Mesendoderm (in vitro differentiated cells): ENCODE data around the gene B4GALNT1.
"Not testable (repeated sequence)": the region's sequence is repeated elsewhere in the genome, so short reads cannot be mapped to it uniquely, and the experiment has no call there.

ENCODE experiments used
- DNase-seq: peaks from one replicate; pipeline ENCODE4 v3.0.0; 2013
- H2AK5ac ChIP-seq: 2 replicates; pipeline ENCODE4 v1.6.1; 2013; ENCODE audit warnings: low read length, inconsistent platforms
- H2BK120ac ChIP-seq: 2 replicates; pipeline ENCODE4 v1.6.1; 2013; ENCODE audit warnings: low read depth, mild to moderate bottlenecking, low read length, moderate library complexity, mixed read lengths
- H2BK15ac ChIP-seq: replicated peaks from 2 replicates; pipeline ENCODE4 v1.6.1; 2013; ENCODE audit warnings: low read depth, mild to moderate bottlenecking, moderate library complexity
- H2BK5ac ChIP-seq: 2 replicates; pipeline ENCODE4 v1.6.1; 2013; ENCODE audit warnings: low read length, inconsistent platforms
- H3K18ac ChIP-seq: 2 replicates; pipeline ENCODE4 v1.6.1; 2013; ENCODE audit warnings: mild to moderate bottlenecking, low read length, mixed read lengths
- H3K23ac ChIP-seq: one replicate; pipeline ENCODE4 v1.6.1; 2013; ENCODE audit warnings: low read length
- H3K27ac ChIP-seq: 2 replicates; pipeline ENCODE4 v1.5.1; 2013; ENCODE audit warnings: low read depth, mild to moderate bottlenecking, inconsistent platforms, low read length, moderate library complexity
- H3K27me3 ChIP-seq: 2 replicates; pipeline ENCODE4 v1.6.1; 2013; ENCODE audit warnings: low read length, control low read depth, mild to moderate bottlenecking, inconsistent platforms; ENCODE audit not compliant: insufficient read depth, poor library complexity
- H3K36me3 ChIP-seq: 2 replicates; pipeline ENCODE4 v1.6.1; 2013; ENCODE audit warnings: low read length, inconsistent platforms; ENCODE audit not compliant: control insufficient read depth, insufficient read depth
- H3K4ac ChIP-seq: one replicate; pipeline ENCODE4 v1.6.1; 2013; ENCODE audit warnings: low read depth, mild to moderate bottlenecking, low read length, moderate library complexity
- H3K4me1 ChIP-seq: 2 replicates; pipeline ENCODE4 v1.6.1; 2013; ENCODE audit warnings: low read depth, low read length, inconsistent platforms; ENCODE audit not compliant: control insufficient read depth
- H3K4me2 ChIP-seq: 2 replicates; pipeline ENCODE4 v1.6.1; 2013; ENCODE audit warnings: low read length
- H3K4me3 ChIP-seq: 2 replicates; pipeline ENCODE4 v1.5.1; 2013; ENCODE audit warnings: mild to moderate bottlenecking, low read length
- H3K56ac ChIP-seq: one replicate; pipeline ENCODE4 v1.6.1; 2013; ENCODE audit warnings: low read length
- H3K79me1 ChIP-seq: 2 replicates; pipeline ENCODE4 v1.6.1; 2013; ENCODE audit warnings: low read length, inconsistent platforms
- H3K79me2 ChIP-seq: 2 replicates; pipeline ENCODE4 v1.6.1; 2013; ENCODE audit warnings: mild to moderate bottlenecking, low read length; ENCODE audit not compliant: control insufficient read depth, insufficient read depth
- H3K9ac ChIP-seq: 2 replicates; pipeline ENCODE4 v1.6.1; 2013; ENCODE audit warnings: low read length, inconsistent platforms
- H4K5ac ChIP-seq: one replicate; pipeline ENCODE4 v1.6.1; 2013; ENCODE audit warnings: low read length
- H4K8ac ChIP-seq: one replicate; pipeline ENCODE4 v1.6.1; 2013; ENCODE audit warnings: low read depth, mild to moderate bottlenecking, control low read depth, low read length, moderate library complexity
- WGBS: extraction: QIAGEN DNeasy Blood & Tissue Kit; methylation state at CpG from one replicate; pipeline ENCODE4 v1.1.7; 2013; ENCODE audit warnings: low lambda C conversion rate, missing lambda C conversion rate; ENCODE audit not compliant: insufficient coverage; ENCODE audit errors: extremely low coverage; 5-methylcytosine and 5-hydroxymethylcytosine counted together

Gene B4GALNT1

GRCh38 chr12:57620936-57621496 lies 12.0 kb downstream of the B4GALNT1 start:
- H3K27ac ChIP-seq: no peak overlapping the region
- H2BK120ac ChIP-seq: no peak overlapping the region
- no peaks in the 10 kb centered on the region for H3K79me2 ChIP-seq
- no peak overlapping the region for H2BK15ac ChIP-seq
- no peak overlapping the region for H3K56ac ChIP-seq
- no peak overlapping the region for H3K23ac ChIP-seq
- DNase-seq: no peak
- WGBS: no CpG with 5 or more reads among the region's 42 CpGs
- no peak overlapping the region for H3K18ac ChIP-seq
- no peak overlapping the region for H3K4ac ChIP-seq
- no peak overlapping the region for H2BK5ac ChIP-seq
- no peaks in the 10 kb centered on the region for H3K4me1 ChIP-seq
- H3K36me3 ChIP-seq: no peaks in the 10 kb centered on the region
- no peak overlapping the region for H3K4me3 ChIP-seq
- H4K8ac ChIP-seq: no peak overlapping the region
- no peak overlapping the region for H4K5ac ChIP-seq
- no peak overlapping the region for H3K9ac ChIP-seq
- H3K79me1 ChIP-seq: no peaks in the 10 kb centered on the region
- H3K4me2 ChIP-seq: peak overlapping the region; percentile 1
- H2AK5ac ChIP-seq: no peak overlapping the region
- H3K27me3 ChIP-seq: peaks cover 76% of the 10 kb centered on the region

GRCh38 chr12:57620245-57620935 lies 12.6 kb downstream of the B4GALNT1 start:
- H2BK15ac ChIP-seq: no peak overlapping the region
- no CpG with 5 or more reads among the region's 13 CpGs for WGBS
- no peaks in the 10 kb centered on the region for H3K36me3 ChIP-seq
- H3K9ac ChIP-seq: no peak overlapping the region
- H3K4ac ChIP-seq: no peak overlapping the region
- no peak overlapping the region for H3K23ac ChIP-seq
- no peak overlapping the region for H3K4me2 ChIP-seq
- H3K79me2 ChIP-seq: no peaks in the 10 kb centered on the region
- H3K27me3 ChIP-seq: peaks cover 70% of the 10 kb centered on the region
- no peaks in the 10 kb centered on the region for H3K4me1 ChIP-seq
- H3K4me3 ChIP-seq: no peak overlapping the region
- no peak overlapping the region for H2BK5ac ChIP-seq
- DNase-seq: no peak
- no peak overlapping the region for H2AK5ac ChIP-seq
- no peak overlapping the region for H3K27ac ChIP-seq
- no peak overlapping the region for H3K18ac ChIP-seq
- H3K56ac ChIP-seq: no peak overlapping the region
- H2BK120ac ChIP-seq: no peak overlapping the region
- H4K5ac ChIP-seq: no peak overlapping the region
- no peak overlapping the region for H4K8ac ChIP-seq
- no peaks in the 10 kb centered on the region for H3K79me1 ChIP-seq

- no peaks in the 10 kb centered on the region for H3K79me2 ChIP-seq
- no peak overlapping the region for H4K5ac ChIP-seq
- no peak overlapping the region for H3K18ac ChIP-seq
- no peak overlapping the region for H2AK5ac ChIP-seq
- peak; percentile 60 for DNase-seq
- no peak overlapping the region for H2BK5ac ChIP-seq
- peak overlapping the region; percentile 45 for H3K56ac ChIP-seq
- no peak overlapping the region for H3K27ac ChIP-seq
- peak overlapping the region; percentile 29 for H3K9ac ChIP-seq
- WGBS: no CpG with 5 or more reads among the region's 46 CpGs
- H2BK120ac ChIP-seq: no peak overlapping the region
- no peak overlapping the region for H4K8ac ChIP-seq
- no peaks in the 10 kb centered on the region for H3K79me1 ChIP-seq
- no peak overlapping the region for H2BK15ac ChIP-seq
- no peak overlapping the region for H3K23ac ChIP-seq
- H3K4me2 ChIP-seq: peak overlapping the region; percentile 24
- H3K4me3 ChIP-seq: no peak overlapping the region
- no peaks in the 10 kb centered on the region for H3K4me1 ChIP-seq
- no peaks in the 10 kb centered on the region for H3K36me3 ChIP-seq
- no peak overlapping the region for H3K4ac ChIP-seq
- peaks cover 71% of the 10 kb centered on the region for H3K27me3 ChIP-seq
Observed at GRCh38 chr12:57619434-57620244, 13.4 kb downstream of the B4GALNT1 start.

- H3K23ac ChIP-seq: no peak overlapping the region
- H2BK5ac ChIP-seq: no peak overlapping the region
- no peak overlapping the region for H4K8ac ChIP-seq
- H2BK15ac ChIP-seq: no peak overlapping the region
- H4K5ac ChIP-seq: no peak overlapping the region
- H2BK120ac ChIP-seq: no peak overlapping the region
- H3K79me1 ChIP-seq: no peaks in the 10 kb centered on the region
- no peaks in the 10 kb centered on the region for H3K36me3 ChIP-seq
- H3K27ac ChIP-seq: no peak overlapping the region
- DNase-seq: no peak
- no peak overlapping the region for H2AK5ac ChIP-seq
- no peak overlapping the region for H3K4ac ChIP-seq
- H3K9ac ChIP-seq: no peak overlapping the region
- no peaks in the 10 kb centered on the region for H3K4me1 ChIP-seq
- no peak overlapping the region for H3K56ac ChIP-seq
- WGBS: no CpG with 5 or more reads among the region's 16 CpGs
- H3K18ac ChIP-seq: no peak overlapping the region
- H3K27me3 ChIP-seq: peaks cover 64% of the 10 kb centered on the region
- H3K4me2 ChIP-seq: no peak overlapping the region
- H3K79me2 ChIP-seq: no peaks in the 10 kb centered on the region
- no peak overlapping the region for H3K4me3 ChIP-seq
Observed at GRCh38 chr12:57618966-57619433, 14.0 kb downstream of the B4GALNT1 start.

- H2AK5ac ChIP-seq, H3K4me2 ChIP-seq, H3K56ac ChIP-seq, DNase-seq, H3K4me3 ChIP-seq, H3K4me1 ChIP-seq, H3K18ac ChIP-seq, H2BK5ac ChIP-seq, H3K79me2 ChIP-seq, H4K5ac ChIP-seq, H2BK15ac ChIP-seq, H3K36me3 ChIP-seq, H3K27ac ChIP-seq, H3K79me1 ChIP-seq, H3K23ac ChIP-seq, H4K8ac ChIP-seq, H3K4ac ChIP-seq, H2BK120ac ChIP-seq, H3K9ac ChIP-seq: not testable (repeated sequence)
- peaks cover 64% of the 10 kb centered on the region for H3K27me3 ChIP-seq
- WGBS: no CpG with 5 or more reads among the region's 6 CpGs
Observed at GRCh38 chr12:57618431-57618830, 14.6 kb downstream of the B4GALNT1 start.
